Placental pericyte (primary cell): ENCODE measurements around the gene DAND5. TPM values are rescaled to one million over a fixed set of nuclear protein-coding genes. Genes with fewer than 3 reads are reported as not detected.

Experiments used
- small RNA-seq: library from RNA; depleted of rRNA; stranded (forward); fragments of <200 nt; gene quantifications from one replicate; pipeline ENCODE3, GENCODE V24; 2012; ENCODE audit warnings: low replicate concordance
- total RNA-seq: library from RNA; depleted of rRNA; stranded (reverse); fragments of >200 nt; gene quantifications from 2 replicates; pipeline ENCODE4 v1.2.3, GENCODE V29; 2012

The DAND5 gene
- total RNA-seq: 0.14 TPM in 1 of 2 replicates, not detected in the other

GRCh38 chr19:12969292-12969988 is at the start of gene DAND5:
Gene DAND5 (plus strand): TSS chr19:12969576. CDS start chr19:12969661, 85 bp downstream.

GRCh38 chr19:12933287-12934072 is 35.9 kb upstream of the DAND5 start, which contains the start of gene FARSA:
Gene FARSA (minus strand): TSS chr19:12933711. CDS start chr19:12933696, 15 bp downstream.

DNA sequence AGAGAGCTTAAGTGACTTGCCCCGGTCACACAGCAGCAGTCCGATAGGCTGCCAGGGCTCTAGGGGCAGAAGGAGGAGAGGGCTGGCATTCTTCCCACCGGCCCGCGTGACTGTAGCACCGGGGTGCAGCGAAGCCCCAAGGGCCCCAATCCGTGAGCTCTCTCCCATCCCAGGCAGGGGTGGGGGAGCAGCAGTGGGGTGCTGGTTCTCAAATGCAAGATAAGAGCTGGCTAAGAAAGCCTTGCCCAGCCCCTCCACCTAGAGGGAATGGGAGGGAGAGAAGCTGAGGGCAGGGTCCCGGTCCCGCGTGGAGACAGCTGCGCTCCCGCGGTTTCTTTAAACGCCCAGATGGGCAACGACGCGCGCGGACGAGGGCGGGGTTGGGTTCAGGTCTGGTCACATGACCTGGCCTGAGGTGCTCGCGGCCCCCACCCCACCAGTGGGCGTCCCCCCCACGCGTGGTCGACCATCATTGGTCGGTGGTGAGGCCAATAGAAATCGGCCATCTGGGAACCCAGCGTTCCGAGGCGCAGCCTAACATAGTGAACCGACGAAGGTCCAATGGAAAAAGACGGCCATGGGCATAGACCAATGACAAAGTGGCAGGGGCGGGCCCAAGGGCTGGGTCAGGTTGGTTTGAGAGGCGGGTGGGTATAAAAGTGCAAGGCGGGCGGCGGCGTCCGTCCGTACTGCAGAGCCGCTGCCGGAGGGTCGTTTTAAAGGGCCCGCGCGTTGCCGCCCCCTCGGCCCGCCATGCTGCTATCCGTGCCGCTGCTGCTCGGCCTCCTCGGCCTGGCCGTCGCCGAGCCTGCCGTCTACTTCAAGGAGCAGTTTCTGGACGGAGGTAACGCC is 31.2 kb upstream of the DAND5 start, which contains the start of gene CALR:
TSS of gene CALR (plus strand) at position 683 of the 852 bp plus-strand sequence. CDS start at position 754, 71 bp downstream.

GRCh38 chr19:12945479-12946091 is 23.8 kb upstream of the DAND5 start, which contains the start of gene RAD23A:
Gene RAD23A (plus strand): TSS chr19:12945862. CDS start chr19:12945949, 87 bp downstream.

DNA sequence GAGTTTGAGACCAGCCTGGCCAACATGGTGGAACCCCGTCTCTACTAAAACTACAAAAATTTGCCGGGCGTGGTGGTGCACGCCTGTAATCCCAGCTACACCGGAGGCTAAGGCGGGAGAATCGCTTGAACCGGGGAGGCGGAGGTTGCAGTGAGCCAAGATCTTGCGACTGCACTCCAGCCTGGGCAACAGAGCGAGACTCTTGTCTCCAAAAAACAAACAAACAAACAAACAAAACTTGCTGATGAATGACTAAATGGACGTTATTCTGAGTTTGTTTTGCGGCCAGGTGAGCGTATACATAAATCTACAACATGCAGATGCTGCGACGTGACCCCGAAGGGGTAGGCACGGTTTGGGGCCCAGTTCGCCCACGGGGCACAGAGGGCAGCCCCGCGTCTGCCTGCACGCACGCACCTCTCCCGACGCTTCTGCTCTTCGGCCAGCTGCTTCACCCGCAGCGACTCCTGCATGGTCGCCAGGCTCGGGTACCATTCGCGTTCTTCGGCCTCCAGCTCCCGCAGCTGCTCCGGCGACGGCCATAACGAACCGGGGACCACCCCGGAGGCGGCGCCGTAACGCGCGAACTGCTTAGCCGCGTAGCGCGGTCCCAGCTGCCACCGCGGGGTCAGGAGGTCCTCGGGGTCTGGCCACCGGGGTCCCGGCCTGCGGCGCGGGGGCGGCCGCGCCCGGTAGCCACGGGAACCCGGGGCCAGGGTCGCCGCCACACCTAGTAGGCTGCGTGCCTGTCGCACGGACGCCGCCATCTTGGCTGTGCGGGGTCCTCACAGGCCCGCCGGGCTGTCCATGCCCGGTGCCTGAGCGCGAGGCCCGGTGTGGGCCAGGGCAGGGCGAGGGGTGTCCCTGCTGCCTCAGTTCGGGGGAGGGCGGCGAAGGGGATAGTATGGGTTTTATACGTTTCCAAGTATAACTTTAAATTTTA is 12.7 kb upstream of the DAND5 start, which contains the start of gene GADD45GIP1:
TSS of gene GADD45GIP1 (minus strand) at position 778 of the 943 bp plus-strand sequence. CDS start at position 767, 11 bp downstream.

GRCh38 chr19:12994701-12995595 is 25.6 kb downstream of the DAND5 start, which contains the start of gene NFIX:
Gene NFIX (plus strand): TSS chr19:12995475. CDS start chr19:12995838, 363 bp downstream.

Small RNAs within 50 kb of the gene (small RNA-seq; reads per million reads assigned to genes)
- gene MIR5695 (0.13 reads per million), gene MIR6515 (0.91 reads per million, percentile 41 among the genes with 10 or more reads in this experiment)

Other genes with a start within 250 kb of the DAND5 start
- gene TNPO2, start 245.6 kb upstream of the DAND5 start, total RNA-seq: 45.1 and 73.3 TPM in 2 replicates
- 142 and 218 TPM in 2 replicates for gene TRIR, start 234.9 kb upstream of the DAND5 start, total RNA-seq
- 88.0 and 105 TPM in 2 replicates for gene GET3, start 232.1 kb upstream of the DAND5 start, total RNA-seq
- gene BEST2, start 217.8 kb upstream of the DAND5 start, total RNA-seq: not detected in 2 replicates
- 13.3 and 14.2 TPM in 2 replicates for gene HOOK2, start 194.0 kb upstream of the DAND5 start, total RNA-seq
- gene JUNB, start 178.1 kb upstream of the DAND5 start, total RNA-seq: 187 and 191 TPM in 2 replicates
- 188 and 197 TPM in 2 replicates for gene PRDX2, start 167.8 kb upstream of the DAND5 start, total RNA-seq
- not detected in 2 replicates for gene THSD8, start 167.5 kb upstream of the DAND5 start, total RNA-seq
- gene RNASEH2A, start 163.0 kb upstream of the DAND5 start, total RNA-seq: 4.4 and 45.4 TPM in 2 replicates
- not detected in 2 replicates for gene RTBDN, start 135.0 kb upstream of the DAND5 start, total RNA-seq
- gene MAST1, start 131.1 kb upstream of the DAND5 start, total RNA-seq: not detected in 2 replicates
- gene DNASE2, start 88.1 kb upstream of the DAND5 start, total RNA-seq: 11.5 and 37.2 TPM in 2 replicates
- gene KLF1, start 82.4 kb upstream of the DAND5 start, total RNA-seq: not detected in 2 replicates
- 32.4 and 35.7 TPM in 2 replicates for gene GCDH, start 78.4 kb upstream of the DAND5 start, total RNA-seq
- 0.22 TPM in 1 of 2 replicates, not detected in the other for gene SYCE2, start 50.3 kb upstream of the DAND5 start, total RNA-seq
- 98.8 and 109 TPM in 2 replicates for gene FARSA, start 35.9 kb upstream of the DAND5 start, total RNA-seq
- gene CALR, start 31.0 kb upstream of the DAND5 start, total RNA-seq: 1,645 and 6,576 TPM in 2 replicates
- gene RAD23A, start 23.7 kb upstream of the DAND5 start, total RNA-seq: 93.7 and 179 TPM in 2 replicates
- 15.8 and 19.3 TPM in 2 replicates for gene GADD45GIP1, start 12.4 kb upstream of the DAND5 start, total RNA-seq
- gene NFIX, start 25.9 kb downstream of the DAND5 start, total RNA-seq: 37.2 and 41.9 TPM in 2 replicates
- gene LYL1, start 133.3 kb downstream of the DAND5 start, total RNA-seq: 1.5 and 6.9 TPM in 2 replicates
- gene TRMT1, start 147.2 kb downstream of the DAND5 start, total RNA-seq: 33.5 and 45.1 TPM in 2 replicates
- 85.6 and 148 TPM in 2 replicates for gene NACC1, start 148.7 kb downstream of the DAND5 start, total RNA-seq
- gene STX10, start 180.8 kb downstream of the DAND5 start, total RNA-seq: 63.0 and 69.0 TPM in 2 replicates
- 45.7 and 87.5 TPM in 2 replicates for gene IER2, start 180.8 kb downstream of the DAND5 start, total RNA-seq